HG02884 (cell line): ENCODE results near the gene CACNG7.
"Not testable (repeated sequence)": the region's sequence is repeated elsewhere in the genome, so short reads cannot be mapped to it uniquely, and the experiment has no call there.

Experiments
- ATAC-seq: cut with Tn5 transposase; IDR thresholded peaks from one replicate; pipeline ENCODE4 v1.9.1; 2021; ENCODE audit warnings: mild to moderate bottlenecking, moderate library complexity; ENCODE audit not compliant: unreplicated experiment

Gene CACNG7

DNA sequence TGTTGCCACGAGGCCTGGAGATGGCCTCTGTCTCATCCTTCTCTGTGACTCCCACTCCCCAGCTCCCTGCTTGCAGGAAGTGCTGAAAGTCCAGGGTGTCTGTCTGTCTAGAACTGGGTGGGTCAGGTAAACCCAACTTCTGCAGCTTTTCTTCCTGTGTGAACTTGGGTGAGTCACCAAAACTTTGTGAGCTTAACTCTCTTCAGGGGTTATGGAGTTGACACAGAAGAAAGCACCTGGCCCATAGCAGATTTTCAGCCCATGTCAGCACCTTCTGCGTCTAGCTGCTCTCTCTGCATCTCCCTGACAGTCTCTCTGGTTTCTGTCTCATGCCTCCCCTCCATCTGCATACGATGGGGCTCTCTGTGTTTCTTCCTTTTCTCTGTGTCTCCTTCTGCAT is 4.2 kb upstream of the CACNG7 start:
- ATAC-seq = no peak

DNA sequence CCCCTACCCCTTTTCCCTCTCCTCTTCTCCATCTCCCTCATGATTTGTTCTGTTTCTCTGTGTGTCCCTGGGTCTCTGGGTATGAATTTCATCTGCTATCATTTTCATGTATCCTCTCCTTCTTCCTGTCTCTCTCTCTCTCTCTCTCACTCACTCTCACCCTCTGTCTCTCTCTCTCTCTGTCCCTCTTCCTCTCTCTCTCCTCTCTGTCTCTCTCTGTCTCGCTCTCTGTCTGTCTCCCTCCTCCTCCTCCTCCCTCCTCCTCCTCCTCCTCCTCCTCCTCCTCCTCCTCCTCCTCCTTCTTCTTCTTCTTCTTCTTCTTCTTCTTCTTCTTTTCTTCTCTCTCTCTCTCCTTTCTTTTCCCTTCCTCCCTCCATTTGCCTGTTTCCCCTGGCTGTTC is 3.3 kb upstream of the CACNG7 start:
- ATAC-seq = no peak

DNA sequence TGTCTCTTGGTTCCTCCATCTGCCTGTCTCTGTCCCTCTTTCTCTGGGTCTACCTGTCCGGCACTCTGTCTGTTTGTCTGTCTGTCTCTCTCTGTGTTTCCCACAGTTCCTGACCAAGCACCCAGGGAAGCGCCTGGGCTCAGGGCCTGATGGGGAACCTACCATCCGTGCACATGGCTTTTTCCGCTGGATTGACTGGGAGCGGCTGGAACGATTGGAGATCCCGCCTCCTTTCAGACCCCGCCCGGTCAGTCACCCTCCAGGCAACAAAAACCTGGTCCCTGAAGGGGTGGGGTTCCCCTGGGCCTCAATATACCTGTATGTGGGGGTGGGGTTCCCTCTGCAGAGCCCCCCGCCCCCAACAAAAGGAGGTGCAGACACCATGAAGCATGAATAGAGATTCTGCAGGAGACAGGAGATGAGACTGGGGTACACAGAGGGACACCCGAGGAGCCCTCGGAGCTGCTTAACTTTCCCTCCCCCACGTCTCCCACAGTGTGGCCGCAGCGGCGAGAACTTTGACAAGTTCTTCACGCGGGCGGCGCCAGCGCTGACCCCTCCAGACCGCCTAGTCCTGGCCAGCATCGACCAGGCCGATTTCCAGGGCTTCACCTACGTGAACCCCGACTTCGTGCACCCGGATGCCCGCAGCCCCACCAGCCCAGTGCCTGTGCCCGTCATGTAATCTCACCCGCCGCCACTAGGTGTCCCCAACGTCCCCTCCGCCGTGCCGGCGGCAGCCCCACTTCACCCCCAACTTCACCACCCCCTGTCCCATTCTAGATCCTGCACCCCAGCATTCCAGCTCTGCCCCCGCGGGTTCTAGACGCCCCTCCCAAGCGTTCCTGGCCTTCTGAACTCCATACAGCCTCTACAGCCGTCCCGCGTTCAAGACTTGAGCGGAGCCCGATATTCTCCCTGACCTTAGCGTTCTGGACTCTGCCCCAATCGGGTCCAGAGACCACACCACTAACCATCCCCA is 2.6 kb upstream of the CACNG7 start:
- no peak for ATAC-seq

DNA sequence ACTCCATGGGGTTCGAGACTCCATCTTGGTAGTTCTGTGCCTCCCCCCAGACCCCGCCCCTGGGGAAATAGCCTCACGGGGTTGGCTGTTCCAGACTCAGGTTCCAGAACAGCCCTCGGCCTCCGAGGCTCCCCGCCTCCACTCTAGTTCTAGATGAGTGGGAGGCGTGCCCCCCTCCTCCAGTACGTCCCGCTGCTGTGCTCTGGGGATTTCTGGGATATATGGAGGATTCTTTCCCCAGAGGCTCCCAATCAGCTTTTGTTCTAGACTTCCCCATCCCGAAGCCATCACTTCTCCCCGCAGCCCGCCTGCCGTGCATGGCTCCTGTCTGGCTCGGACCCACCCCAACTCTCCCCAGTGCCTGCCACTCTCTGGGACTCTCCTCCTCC is 1.9 kb upstream of the CACNG7 start:
- ATAC-seq = no peak

DNA sequence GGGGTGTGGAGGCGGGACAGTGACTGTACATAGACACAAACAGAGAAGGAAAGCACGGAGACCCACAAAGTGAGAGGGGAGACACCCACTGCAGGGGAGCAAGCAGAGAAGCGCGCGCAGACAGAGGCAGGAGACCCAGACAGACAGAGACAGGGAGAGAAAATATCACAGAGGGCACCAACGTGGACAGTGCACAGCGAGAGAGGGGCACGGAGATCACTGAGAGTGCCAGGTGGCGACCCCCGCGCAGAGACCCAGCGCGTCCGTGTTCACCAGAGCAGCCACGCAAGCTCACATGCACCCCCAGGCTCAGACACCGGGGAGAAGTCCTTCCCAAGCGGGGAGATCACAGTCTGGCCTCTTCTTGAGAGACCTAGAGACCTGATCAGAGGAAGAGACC is 1.4 kb upstream of the CACNG7 start:
- ATAC-seq = no peak

DNA sequence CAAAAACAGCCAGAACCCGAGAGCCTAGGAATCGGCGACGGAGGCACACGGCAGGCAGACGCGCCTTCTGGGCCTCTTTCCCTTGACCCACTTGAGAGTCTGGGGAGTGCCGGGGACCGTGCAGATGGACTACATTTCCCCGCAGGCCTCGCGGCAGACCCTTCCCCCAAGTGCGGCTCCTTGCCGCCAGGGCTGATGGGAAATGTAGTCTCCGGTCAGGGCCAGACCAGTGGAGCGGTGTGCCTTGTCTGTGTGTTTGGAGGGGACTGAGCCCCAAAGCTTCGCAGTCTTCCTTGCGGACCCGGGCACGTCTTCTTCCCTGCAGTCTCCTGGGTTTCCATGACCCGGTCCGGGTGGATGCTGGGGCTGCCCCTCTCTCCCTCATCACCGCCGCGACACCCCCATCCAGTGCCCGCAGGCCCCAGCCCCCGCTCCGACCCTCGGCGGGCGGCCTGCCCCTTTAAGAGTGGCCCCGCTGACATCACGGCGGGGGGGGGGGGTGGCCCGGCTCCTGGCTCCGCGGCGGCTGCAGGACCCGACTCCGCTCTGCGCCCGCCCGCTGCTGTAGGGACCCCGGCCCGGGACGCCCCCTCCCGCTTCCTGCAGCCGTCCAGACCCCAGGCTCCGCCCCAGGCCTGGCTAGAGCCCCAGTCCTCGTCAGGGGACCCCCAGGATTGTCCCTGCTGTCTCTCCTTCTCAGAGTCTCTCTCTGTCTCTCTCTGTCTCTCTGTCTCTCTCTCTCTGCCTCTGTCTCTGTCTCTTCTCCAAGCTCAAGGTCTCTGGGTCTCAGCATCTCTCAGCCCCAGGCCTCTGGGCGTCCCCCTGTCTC is 758 bp upstream of the CACNG7 start:
- no peak for ATAC-seq

DNA sequence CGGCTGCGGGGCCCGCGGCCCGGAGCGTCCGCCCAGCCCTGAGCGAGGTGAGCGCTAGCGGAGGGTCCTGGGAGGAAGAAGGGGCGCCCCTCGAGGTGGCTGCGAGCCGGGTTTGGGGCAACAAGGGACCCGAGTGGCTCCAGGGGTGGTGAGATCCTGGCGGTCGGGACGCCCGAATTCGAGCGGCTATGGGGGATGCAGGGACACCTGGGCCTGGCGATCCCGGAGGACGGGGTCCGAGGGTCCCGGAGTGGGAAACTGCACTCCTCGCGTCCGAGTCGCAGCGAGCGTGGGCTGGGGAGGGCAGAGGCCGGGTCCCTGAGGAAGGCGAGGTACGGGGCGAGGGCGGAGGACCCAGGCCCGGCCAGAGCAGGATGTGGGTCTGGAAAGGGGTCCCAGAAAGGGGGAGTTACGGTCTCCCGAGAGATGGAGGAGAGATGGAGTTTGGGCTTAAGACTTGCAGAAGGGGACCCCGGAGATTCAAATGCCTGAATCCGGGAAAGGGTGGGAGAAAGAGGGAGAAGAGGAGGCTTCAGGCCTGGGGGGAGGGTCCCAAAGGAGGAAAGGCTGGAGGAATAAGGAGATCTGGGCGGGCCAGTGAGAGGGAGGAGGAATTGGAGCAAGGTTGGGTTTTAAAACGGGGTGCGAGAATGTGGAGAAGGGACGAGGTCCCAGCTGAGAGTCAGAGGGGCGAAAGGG is 542 bp downstream of the CACNG7 start:
- no peak for ATAC-seq

DNA sequence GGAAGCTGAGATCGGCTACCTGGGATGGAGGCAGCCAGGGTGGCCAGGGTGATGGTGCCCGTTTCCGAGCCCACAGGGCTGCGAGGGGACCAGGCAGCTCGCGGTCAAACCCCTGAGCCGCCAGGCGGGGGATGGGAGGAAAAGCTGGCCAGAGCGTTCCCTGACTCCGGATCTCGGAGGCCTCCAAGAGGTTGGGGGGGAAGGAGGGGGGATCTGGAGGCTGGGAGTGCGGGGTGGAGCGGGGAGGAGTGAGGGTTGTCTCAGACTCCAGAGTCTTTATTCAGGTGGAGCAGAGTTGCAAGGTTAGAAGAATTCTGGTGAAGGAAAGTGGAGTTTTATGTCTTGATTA is 1.1 kb downstream of the CACNG7 start:
- ATAC-seq = no peak

DNA sequence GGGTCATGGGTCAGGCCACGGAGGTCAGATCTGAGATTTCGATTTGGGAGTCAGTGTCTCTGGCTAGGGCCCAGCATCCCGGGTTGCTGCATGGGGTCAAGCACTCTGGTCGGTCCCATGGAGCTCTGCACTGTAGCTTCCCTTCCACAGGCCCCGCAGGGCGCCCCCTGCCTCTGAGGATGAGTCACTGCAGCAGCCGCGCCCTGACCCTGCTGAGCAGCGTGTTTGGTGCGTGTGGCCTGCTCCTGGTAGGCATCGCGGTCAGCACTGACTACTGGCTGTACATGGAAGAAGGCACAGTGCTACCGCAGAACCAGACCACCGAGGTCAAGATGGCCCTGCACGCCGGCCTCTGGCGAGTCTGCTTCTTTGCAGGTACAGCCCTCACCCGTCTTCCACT is 3.6 kb downstream of the CACNG7 start:
- no peak for ATAC-seq

DNA sequence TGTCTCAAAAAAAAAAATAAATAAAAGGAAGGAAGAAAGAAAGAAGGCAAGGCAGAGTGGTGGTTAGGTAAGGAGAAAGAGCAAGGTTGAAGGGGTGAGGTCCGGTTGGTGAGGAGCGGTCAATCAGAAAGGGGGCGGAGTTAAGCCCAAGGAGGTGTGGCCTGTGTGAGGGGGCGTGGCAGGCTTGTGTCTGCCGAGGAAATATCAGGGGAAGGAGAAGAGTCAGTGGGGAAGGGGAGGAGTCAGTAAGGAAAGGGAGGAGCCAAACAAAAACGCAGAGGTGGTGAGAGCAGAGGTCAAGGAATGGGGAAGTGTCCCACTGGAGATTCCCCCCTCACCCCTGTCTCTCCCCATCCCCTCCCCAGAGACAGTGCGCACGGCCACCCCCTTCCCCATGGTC is 5.9 kb downstream of the CACNG7 start:
- no peak for ATAC-seq

DNA sequence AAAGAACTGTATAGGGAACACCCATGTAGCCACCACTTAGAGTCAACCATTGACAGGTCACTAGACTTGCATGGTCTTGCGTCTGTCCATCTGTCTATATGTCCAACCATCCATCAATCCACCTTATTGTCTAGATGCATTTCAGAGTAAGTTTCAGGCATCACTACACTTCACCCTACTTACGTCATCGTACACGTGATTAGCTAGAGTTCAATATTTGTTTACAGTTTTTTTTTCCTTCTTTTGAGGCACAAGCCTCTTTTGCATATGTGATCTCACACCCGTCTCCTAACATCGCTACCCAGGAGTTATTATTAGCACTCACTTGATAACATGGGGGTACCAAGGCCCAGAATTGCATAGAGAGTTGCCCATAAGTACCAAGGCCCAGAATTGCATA is 6.9 kb downstream of the CACNG7 start:
- ATAC-seq = no peak

DNA sequence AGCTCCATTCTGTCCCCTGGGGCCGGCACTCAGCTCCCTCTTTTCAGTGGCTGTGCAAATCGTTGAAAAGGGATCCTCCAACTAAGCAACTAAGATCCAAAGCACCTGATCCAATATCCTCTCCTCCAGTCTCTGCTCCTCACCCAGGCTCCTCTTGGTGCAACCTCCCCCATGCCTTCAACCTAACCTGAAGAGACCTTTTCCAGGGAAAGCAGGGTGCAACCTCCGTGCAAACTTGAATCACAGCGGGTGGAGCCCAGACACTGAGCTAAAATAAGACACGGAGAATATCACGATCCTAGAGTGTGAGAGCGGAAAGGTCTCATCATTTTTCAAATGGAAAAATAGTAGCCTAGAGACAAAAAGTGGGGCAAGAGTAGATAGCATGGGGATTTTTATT is 8.3 kb downstream of the CACNG7 start:
- no peak for ATAC-seq

DNA sequence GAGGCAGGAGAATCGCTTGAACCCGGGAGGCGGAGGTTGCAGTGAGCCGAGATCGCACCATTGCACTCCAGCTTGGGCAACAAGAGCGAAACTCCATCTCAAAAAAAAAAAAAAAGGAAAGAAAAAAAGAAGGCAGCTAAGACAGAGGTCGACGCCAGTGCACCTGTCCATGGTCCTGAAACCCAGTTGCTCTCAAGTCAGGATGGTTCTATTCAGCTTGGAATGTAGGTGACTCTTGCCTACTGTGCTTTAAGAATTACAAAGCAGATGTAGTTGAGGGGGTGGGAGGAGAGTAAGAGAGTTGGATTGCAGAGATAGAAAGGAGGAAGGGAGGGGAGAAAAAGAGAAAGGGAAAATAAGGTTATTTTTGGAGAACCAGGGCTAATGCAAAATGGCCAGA is 18.7 kb downstream of the CACNG7 start:
- ATAC-seq = no peak

DNA sequence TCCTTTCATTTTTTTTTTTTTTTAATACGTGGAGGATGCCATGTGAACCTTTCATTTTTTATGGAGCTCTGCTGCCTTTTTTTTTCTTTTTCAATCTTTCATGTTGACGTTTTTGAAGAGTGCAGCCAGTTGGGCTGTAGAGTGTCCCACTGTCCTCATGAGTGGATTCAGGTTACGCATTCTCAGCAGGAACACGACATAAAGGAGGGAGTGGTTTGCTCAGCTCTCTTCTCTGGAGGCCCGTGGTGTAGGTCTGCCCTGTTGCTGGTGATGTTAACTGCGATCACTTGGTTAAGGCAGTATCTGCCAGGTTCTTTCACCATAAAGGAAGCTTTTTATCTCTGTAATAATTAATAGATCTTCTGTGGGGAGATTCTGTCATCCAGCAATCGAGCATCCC is 27.0 kb downstream of the CACNG7 start:
- ATAC-seq = no peak

DNA sequence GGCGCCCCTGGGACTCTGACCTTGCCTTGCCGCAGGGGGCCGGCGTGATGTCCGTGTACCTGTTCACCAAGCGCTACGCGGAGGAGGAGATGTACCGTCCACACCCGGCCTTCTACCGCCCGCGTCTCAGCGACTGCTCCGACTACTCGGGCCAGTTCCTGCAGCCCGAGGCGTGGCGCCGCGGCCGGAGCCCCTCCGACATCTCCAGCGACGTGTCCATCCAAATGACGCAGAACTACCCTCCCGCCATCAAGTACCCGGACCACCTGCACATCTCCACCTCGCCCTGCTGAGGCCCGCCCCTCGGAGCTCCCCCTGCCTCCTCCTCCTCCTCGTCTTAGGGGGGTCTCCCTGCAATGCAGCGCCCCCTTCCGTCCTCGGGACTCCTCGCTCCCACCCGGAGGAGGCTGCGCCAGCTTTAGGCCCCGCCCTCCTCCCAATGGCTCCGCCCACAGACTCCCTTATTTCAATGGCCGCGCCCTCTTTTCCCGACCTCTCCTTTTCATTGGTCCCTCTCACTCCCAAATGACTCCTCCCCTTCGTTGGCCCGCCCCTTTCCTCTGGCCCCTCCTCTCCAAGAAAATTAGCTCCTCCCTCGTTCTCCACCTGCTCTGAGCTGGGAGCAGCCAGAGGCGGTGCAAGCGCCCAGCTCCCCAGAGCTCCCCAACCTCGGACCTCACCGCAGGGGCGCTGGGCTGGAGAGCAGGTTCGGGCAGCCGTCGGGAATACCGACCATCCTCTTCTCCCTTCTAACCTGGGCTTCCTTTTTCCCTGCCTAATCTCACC is 33.1 kb downstream of the CACNG7 start:
- no peak for ATAC-seq

DNA sequence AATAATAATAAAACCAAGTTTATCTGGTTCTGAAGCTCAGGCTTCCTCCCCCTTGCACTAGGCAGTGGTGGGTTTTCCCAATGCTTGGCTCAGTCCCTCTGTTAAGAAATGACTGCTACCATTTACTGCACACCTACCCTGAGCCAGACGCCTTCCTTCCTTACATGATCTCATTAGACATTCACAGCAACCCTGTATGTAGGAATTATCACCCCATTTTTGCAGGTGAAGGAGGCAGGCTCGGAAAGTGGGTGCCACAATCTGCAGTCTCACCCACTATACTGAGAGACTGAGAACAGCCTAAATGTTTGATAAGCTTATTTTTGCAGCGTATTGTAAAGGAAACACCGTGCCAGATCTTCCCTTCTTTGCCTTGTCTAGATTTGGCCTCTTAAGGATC is 35.3 kb downstream of the CACNG7 start:
- no peak for ATAC-seq

DNA sequence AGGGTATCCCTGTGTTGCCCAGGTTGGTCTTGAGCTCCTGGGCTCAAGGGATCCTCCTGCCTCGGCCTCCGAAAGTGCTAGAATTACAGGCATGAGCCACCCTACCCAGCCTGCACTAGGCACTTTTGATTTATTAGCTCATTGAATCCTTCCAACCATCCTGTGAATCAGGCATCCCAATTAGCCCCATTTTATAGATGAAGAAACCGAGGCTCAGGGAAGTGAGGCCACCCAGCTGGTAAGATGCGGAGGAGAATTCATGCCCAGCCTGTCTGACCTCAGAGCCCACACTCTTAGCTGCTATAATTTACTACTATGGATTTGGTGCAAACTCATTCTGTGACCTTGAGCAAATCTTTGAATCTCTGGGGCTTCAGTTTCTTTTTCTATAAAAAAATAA is 35.9 kb downstream of the CACNG7 start:
- no peak for ATAC-seq

DNA sequence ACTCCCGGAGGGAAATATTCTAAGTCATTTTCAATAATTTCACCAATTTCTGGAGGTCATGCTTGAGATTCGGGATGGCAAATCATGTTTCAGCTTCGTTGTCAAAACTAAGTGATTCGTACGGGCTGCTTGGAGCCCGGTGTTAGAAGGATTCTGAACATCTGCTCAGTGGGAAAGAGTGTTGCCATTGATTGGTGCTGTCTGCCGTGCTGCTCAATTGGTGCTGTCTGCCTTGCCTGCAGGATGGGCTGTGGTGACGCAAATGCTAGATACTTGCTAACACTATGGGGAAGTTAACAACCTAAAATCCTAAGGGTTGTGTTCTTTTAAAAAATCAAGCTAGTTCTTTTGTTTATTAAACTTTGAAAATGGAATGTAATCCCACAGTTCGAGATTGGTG is 36.4 kb downstream of the CACNG7 start:
- no peak for ATAC-seq

DNA sequence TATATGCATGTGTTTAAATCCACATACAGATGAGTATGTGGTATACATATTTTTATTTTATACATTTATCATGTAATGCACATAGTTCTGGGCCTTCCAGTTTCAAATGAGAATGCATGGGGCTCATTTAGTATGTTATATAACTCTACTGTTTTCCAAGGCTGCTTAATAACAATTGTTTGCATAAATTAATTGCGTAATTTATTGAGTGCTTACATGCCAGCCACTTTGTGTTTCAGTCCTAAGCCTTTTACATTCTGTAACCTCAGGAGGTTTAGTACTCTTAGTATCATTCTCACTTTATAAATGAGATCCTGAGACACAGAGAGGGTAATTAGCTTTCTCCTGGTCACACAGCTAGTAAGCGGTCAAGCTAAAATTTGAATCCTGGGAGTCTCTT is 36.9 kb downstream of the CACNG7 start:
- ATAC-seq = no peak

DNA sequence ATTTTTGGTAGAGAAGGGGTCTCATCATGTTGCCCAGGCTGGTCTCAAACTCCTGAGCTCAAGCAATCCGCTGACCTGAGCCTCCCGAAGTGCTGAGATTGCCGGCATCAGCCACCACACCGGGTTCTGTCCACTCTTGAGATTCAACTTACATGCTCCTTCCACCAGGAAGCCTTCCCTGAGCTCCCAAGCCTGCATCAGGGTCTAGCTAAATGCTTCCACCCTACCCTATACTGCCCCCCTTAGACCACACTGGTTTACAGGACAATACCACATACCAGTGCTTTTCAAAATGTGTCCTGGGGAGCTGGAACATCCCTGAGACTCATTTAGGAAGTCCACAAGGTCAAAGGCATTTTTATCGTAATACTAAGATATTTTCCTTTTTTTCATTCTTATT is 38.5 kb downstream of the CACNG7 start:
- ATAC-seq = no peak

DNA sequence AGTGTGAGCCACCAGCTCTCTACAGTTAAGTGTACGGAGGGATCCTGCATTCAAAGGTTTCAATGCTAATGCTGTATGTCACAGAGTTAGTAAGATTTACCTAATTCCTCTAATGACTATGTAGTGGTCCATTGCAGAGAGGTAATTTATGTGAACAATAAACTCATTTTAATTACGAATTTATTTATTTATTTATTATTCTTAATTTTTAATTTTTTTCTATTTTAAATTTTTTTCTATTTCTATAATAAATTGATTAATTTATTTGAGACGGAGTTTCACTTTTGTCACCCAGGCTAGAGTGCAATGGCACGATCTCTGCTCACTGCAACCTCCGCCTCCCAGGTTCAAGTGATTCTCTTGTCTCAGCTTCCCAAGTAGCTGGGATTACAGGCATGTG is 39.5 kb downstream of the CACNG7 start:
- not testable (repeated sequence) for ATAC-seq
